Endothelial cell of umbilical vein (primary cell): Measurements from ENCODE around the gene TBC1D30. TPM values are rescaled to one million over a fixed set of nuclear protein-coding genes. Genes with fewer than 3 reads are reported as not detected.

Experiments used
- BruUV-seq: library from RNA; stranded (reverse); fragments of 400-500 nt; replicated peaks from 2 replicates; lab custom pipeline; 2021; lab: Mats Ljungman, UMichigan
- CTCF ChIA-PET: fragments of 300-600, 350-600 bp; sonication (Branson Sonifier 250); formaldehyde crosslinking; loops from one replicate; lab custom pipeline; 2021; ENCODE audit warnings: antibody characterized with exemption, inconsistent platforms; lab: Charles Lee
- POLR2A ChIA-PET: fragments of 300-600, 350-600 bp; sonication (Branson Sonifier 250); formaldehyde crosslinking; loops from one replicate; lab custom pipeline; 2021; ENCODE audit warnings: antibody characterized with exemption, inconsistent platforms; lab: Charles Lee
- DNase-seq: peaks from one replicate; pipeline ENCODE4 v3.0.0-alpha.2; 2011; ENCODE audit warnings: low read depth, low spot score
- FAIRE-seq: peaks from 2 replicates; lab custom pipeline; 2011; peaks lifted over from hg19 to GRCh38; lab: Jason Lieb, UNC
- H2AFZ ChIP-seq: 2 replicates; pipeline ENCODE4 v1.6.0; 2012; ENCODE audit warnings: low read depth, low read length, control low read depth, inconsistent platforms
- H3K27ac ChIP-seq: 2 replicates; pipeline ENCODE4 v1.5.1; 2011; ENCODE audit warnings: low read depth, mild to moderate bottlenecking, control low read depth, low read length, moderate library complexity; ENCODE audit not compliant: insufficient read depth
- H3K27me3 ChIP-seq, 2 experiments: 2 replicates each; pipeline versions ENCODE4 v1.6.0 to v1.6.1; 2011; ENCODE audit warnings: low read length in 2 of 2, mixed read lengths in 1 of 2; ENCODE audit not compliant: control insufficient read depth in 2 of 2, insufficient read depth in 2 of 2
- H3K36me3 ChIP-seq, 2 experiments: 2 replicates in 1 of 2; 3 replicates in 1 of 2; pipeline ENCODE4 v1.5.1; 2011; ENCODE audit warnings: low read length in 2 of 2, mild to moderate bottlenecking in 1 of 2, moderate library complexity in 1 of 2; ENCODE audit not compliant: control insufficient read depth in 2 of 2, insufficient read depth in 2 of 2; ENCODE audit errors: extremely low read depth in 1 of 2
- H3K4me1 ChIP-seq: 3 replicates; pipeline ENCODE4 v1.5.1; 2011; ENCODE audit warnings: mild to moderate bottlenecking, low read length; ENCODE audit not compliant: control insufficient read depth, insufficient read depth; ENCODE audit errors: extremely low read depth
- H3K4me2 ChIP-seq: 2 replicates; pipeline ENCODE4 v1.6.1; 2011; ENCODE audit warnings: low read length, control low read depth, mixed read lengths; ENCODE audit not compliant: insufficient read depth
- H3K4me3 ChIP-seq, 3 experiments: fragments of 200-600 bp in 1 of 3; sonication (generic), shearing (Covaris generic) in 1 of 3; replicated peaks in 1 of 3; 2 replicates each; pipeline ENCODE4 v1.5.1; 2011 to 2016; ENCODE audit warnings: control low read depth in 3 of 3, low read length in 3 of 3, mild to moderate bottlenecking in 2 of 3, inconsistent platforms in 1 of 3, low read depth in 1 of 3, moderate library complexity in 1 of 3; ENCODE audit not compliant: insufficient read depth in 1 of 3
- H3K79me2 ChIP-seq: 2 replicates; pipeline ENCODE4 v1.6.0; 2012; ENCODE audit warnings: low read length, inconsistent platforms; ENCODE audit not compliant: control insufficient read depth, insufficient read depth
- H3K9ac ChIP-seq: replicated peaks from 2 replicates; pipeline ENCODE3; 2011; ENCODE audit warnings: low read length, control low read depth; ENCODE audit not compliant: insufficient read depth; ENCODE audit errors: extremely low read depth
- H3K9me1 ChIP-seq: replicated peaks from 3 replicates; pipeline ENCODE4 v1.6.0; 2011; ENCODE audit warnings: mild to moderate bottlenecking, low read length; ENCODE audit not compliant: control insufficient read depth, insufficient read depth; ENCODE audit errors: extremely low read depth
- H3K9me3 ChIP-seq: replicated peaks from 2 replicates; pipeline ENCODE4 v1.5.1; 2012; ENCODE audit warnings: low read length, inconsistent platforms; ENCODE audit not compliant: control insufficient read depth, insufficient read depth
- H4K20me1 ChIP-seq: replicated peaks from 2 replicates; pipeline ENCODE3; 2011; ENCODE audit warnings: mild to moderate bottlenecking, low read length; ENCODE audit not compliant: control insufficient read depth, insufficient read depth; ENCODE audit errors: extremely low read depth
- CTCF ChIP-seq, 2 donors: IDR thresholded peaks; 1 replicate in 1 of 2; 2 replicates in 1 of 2; pipeline ENCODE4 v1.5.1; 2011; ENCODE audit warnings: low read length in 2 of 2, mild to moderate bottlenecking in 2 of 2, moderate library complexity in 2 of 2, control low read depth in 1 of 2, inconsistent platforms in 1 of 2, low read depth in 1 of 2; ENCODE audit not compliant: insufficient read depth in 1 of 2; ENCODE audit errors: extremely low read depth in 1 of 2
- EZH2 ChIP-seq: IDR thresholded peaks from 2 replicates; pipeline ENCODE4 v1.6.1; 2012; ENCODE audit warnings: borderline replicate concordance, low read depth, mild to moderate bottlenecking, moderate library complexity, low read length, inconsistent platforms; ENCODE audit not compliant: severe bottlenecking
- FOS ChIP-seq: IDR thresholded peaks from 2 replicates; pipeline ENCODE4 v1.6.1; 2011; ENCODE audit warnings: mild to moderate bottlenecking, low read length, moderate library complexity, borderline replicate concordance; ENCODE audit not compliant: insufficient read depth
- GATA2 ChIP-seq: IDR thresholded peaks from 2 replicates; pipeline ENCODE4 v1.7.0; 2011; ENCODE audit warnings: low read depth, mild to moderate bottlenecking, moderate library complexity, mixed read lengths, low read length; ENCODE audit not compliant: insufficient read length, insufficient read depth
- JUN ChIP-seq: IDR thresholded peaks from 2 replicates; pipeline ENCODE4 v1.6.1; 2011; ENCODE audit warnings: borderline replicate concordance, low read depth; ENCODE audit not compliant: insufficient read length, insufficient read depth
- MAX ChIP-seq: IDR thresholded peaks from 2 replicates; pipeline ENCODE4 v1.6.1; 2011; ENCODE audit not compliant: insufficient read depth, insufficient read length
- MYC ChIP-seq: IDR thresholded peaks from one replicate; pipeline ENCODE4 v1.6.1; 2011; ENCODE audit warnings: mild to moderate bottlenecking, low read depth, low read length
- POLR2A ChIP-seq: IDR thresholded peaks from 2 replicates; pipeline ENCODE4 v1.6.1; 2012; ENCODE audit warnings: low read depth, mild to moderate bottlenecking, control low read depth, low read length
- POLR2AphosphoS5 ChIP-seq: IDR thresholded peaks from 2 replicates; pipeline ENCODE4 v1.6.1; 2012; ENCODE audit warnings: low read depth, mild to moderate bottlenecking, control low read depth, low read length, moderate library complexity; ENCODE audit not compliant: insufficient read depth
- dilution Hi-C: fragments of 300-500 bp; cut with MboI; formaldehyde crosslinking; loops from one replicate; pipeline ENCODE4 v1.15.0; 2019; ENCODE audit warnings: low sequenced_read_pairs; ENCODE audit not compliant: extremely low pct_ligation_motif_present
- intact Hi-C: fragments of 100-400 bp; cut with micrococcal nuclease; formaldehyde crosslinking; loops from one replicate; pipeline ENCODE4 v1.10.0; 2022
- polyA plus RNA-seq, 4 experiments: library from polyadenylated mRNA; depleted of rRNA in 3 of 4; stranded (reverse) in 3 of 4; unstranded in 1 of 4; fragments of >200 nt; gene quantifications; 2 replicates each; pipeline versions ENCODE4 v1.2.1 to v1.2.3, GENCODE V29; 2011 to 2012; ENCODE audit warnings: missing spikeins in 1 of 4
- total RNA-seq: library from RNA; stranded (reverse); gene quantifications from 2 replicates; pipeline ENCODE4 v1.2.3, GENCODE V29; 2021

Gene TBC1D30
- total and polyA plus RNA-seq, 2 donors (not counting 3 experiments of a cell fraction or from before 2014, with no cell fraction given) = 4.4 to 7.6 TPM

- ChIA-PET CTCF (no interaction called here), POLR2A (no interaction called here)
- TF ChIP-seq JUN (no peak), POLR2A (no peak), EZH2 (no peak), GATA2 (no peak), CTCF (IDR thresholded peaks at IDR 0.05; ENCODE audit: extremely low read depth in 1 of 2, insufficient read depth in 1 of 2, low read depth in 1 of 2, low read length in 2 of 2) (no peak), MYC (no peak), POLR2AphosphoS5 (no peak), FOS (no peak), MAX (no peak)
- H3K4me3 ChIP-seq = no peak overlapping the region
- no peaks in the 10 kb centered on the region for H3K4me1 ChIP-seq
- no peak overlapping the region for H2AFZ ChIP-seq
- BruUV-seq = no TSS peak
- H4K20me1 ChIP-seq = no peaks in the 10 kb centered on the region
- H3K36me3 ChIP-seq = no peaks in the 10 kb centered on the region
- no peaks in the 10 kb centered on the region for H3K9me3 ChIP-seq
- dilution Hi-C loops (no loop called here), intact Hi-C loops (no loop called here)
- no peak for DNase-seq
- no peak overlapping the region for H3K9ac ChIP-seq
- no peaks in the 10 kb centered on the region for H3K9me1 ChIP-seq
- H3K4me2 ChIP-seq = no peak overlapping the region
- no peak for FAIRE-seq
- H3K79me2 ChIP-seq = no peaks in the 10 kb centered on the region
- no peak overlapping the region for H3K27ac ChIP-seq
- peaks cover 7 to 15% of the 10 kb centered on the region in 2 experiments for H3K27me3 ChIP-seq
These were observed 84.7 kb downstream of the TBC1D30 start for GRCh38 chr12:64909124-64909523.
